Heart left ventricle (tissue), 16 donors: Measurements from ENCODE around the gene KRT1. TPM values are rescaled to one million over a fixed set of nuclear protein-coding genes. Genes with fewer than 3 reads are reported as not detected.

Experiments
- ATAC-seq, 4 donors: fragments of 200-7000 bp; cut with Tn5 transposase; one replicate each; pipeline ENCODE4 v1.9.1; 2020 to 2022; ENCODE audit warnings: moderate library complexity in 4 of 4, mild to moderate bottlenecking in 3 of 4, moderate number of reproducible peaks in 1 of 4
- DNase-seq, 5 donors: peaks; one replicate each; pipeline ENCODE4 v3.0.0-alpha.2; 2020
- H3K27ac ChIP-seq, 12 donors: fragments of 200-600 bp; sonication (generic) in 4 of 12; one replicate each; pipeline versions ENCODE4 v1.5.0 to v1.8.0; 2016 to 2022; ENCODE audit warnings: mild to moderate bottlenecking in 2 of 12
- H3K27me3 ChIP-seq, 9 donors: fragments of 200-600 bp; sonication (generic) in 2 of 9; one replicate each; pipeline versions ENCODE4 v1.5.1 to v1.8.0; 2016 to 2022; ENCODE audit warnings: mild to moderate bottlenecking in 3 of 9
- H3K36me3 ChIP-seq, 9 donors: fragments of 200-600 bp; sonication (generic) in 2 of 9; one replicate each; pipeline versions ENCODE4 v1.5.0 to v1.8.0; 2018 to 2022; ENCODE audit warnings: mild to moderate bottlenecking in 2 of 9
- H3K4me1 ChIP-seq, 12 donors: fragments of 200-600 bp; sonication (generic) in 4 of 12; one replicate each; pipeline versions ENCODE4 v1.5.0 to v1.8.0; 2016 to 2022; ENCODE audit warnings: mild to moderate bottlenecking in 3 of 12
- H3K4me3 ChIP-seq, 12 donors: fragments of 200-600 bp; sonication (generic) in 4 of 12; one replicate each; pipeline versions ENCODE4 v1.5.0 to v1.8.0; 2017 to 2022; ENCODE audit warnings: mild to moderate bottlenecking in 9 of 12, moderate library complexity in 4 of 12
- H3K9me3 ChIP-seq, 12 donors: fragments of 200-600 bp; sonication (generic) in 4 of 12; one replicate each; pipeline versions ENCODE4 v1.5.0 to v1.8.0; 2016 to 2022; ENCODE audit warnings: mild to moderate bottlenecking in 1 of 12
- POLR2A ChIP-seq, 2 donors: fragments of 450-650 bp; IDR thresholded peaks; one replicate each; pipeline ENCODE4 v1.6.1; 2017; ENCODE audit warnings: antibody characterized with exemption in 2 of 2, mild to moderate bottlenecking in 2 of 2, moderate library complexity in 2 of 2
- WGBS, 4 donors: extraction: QIAGEN DNeasy Blood & Tissue Kit in 2 of 4; methylation state at CpG; one replicate each; pipeline versions ENCODE4 v1.1.5 to v1.1.7; 2013 to 2018; 5-methylcytosine and 5-hydroxymethylcytosine counted together
- intact Hi-C, 10 donors: fragments of 100-400 bp; cut with DNase I; formaldehyde crosslinking; loops; one replicate each; pipeline versions ENCODE4 v1.11.1 to v1.14.2; 2022
- polyA plus RNA-seq, 2 donors: library from polyadenylated mRNA; stranded (reverse); fragments of 200-250 nt; gene quantifications; one replicate each; pipeline ENCODE4 v1.2.3, GENCODE V29; 2013
- total RNA-seq, 9 donors: library from RNA; depleted of rRNA in 2 of 9; stranded (reverse); fragments of >200 nt in 2 of 9; fragmentation: NEBNext Ultra II Directional in 3 of 9; extraction: Animal tissue kit (Norgen Biotek cat#: 25700) in 3 of 9; gene quantifications; one replicate each; pipeline versions ENCODE4 v1.1.0 to v1.2.4, GENCODE V29; 2016 to 2023
- TF ChIP-seq, protein P1 (sequence below), 12 donors: fragments of 200-600 bp; sonication (generic) in 4 of 12; IDR thresholded peaks; one replicate each; pipeline versions ENCODE4 v1.5.0 to v1.8.0; 2018 to 2022; ENCODE audit warnings: antibody characterized with exemption in 12 of 12, mild to moderate bottlenecking in 5 of 12
- donor health status: ischemic (EF 13 %, LVEDD 7.1; RV severe dilation, severe dysfunction).
- donor health status: healthy with polysubstance abuse.
- donor health status: DM: no; HTN: yes; CAD: no.
- donor health status: DM: no; HTN: no; CAD: no.
- donor health status: ischemic (EF 25% LVEDD 6.9; RV normal size, moderate dysfunction).
- donor health status: ischemic (EF 25% LVEDD 5.7; RV mildly dilated, moderate dysfunction).
- donor health status: healthy.
- donor health status: DM: yes; HTN: yes; CAD: no.
- donor health status: ischemic (EF 35%, LVEDD 5.7; RV mildly dilated, moderate dysfunction).
- donor health status: nonischemic (EF 11% LVEDD 7.7; RV severe dilation, severe dysfunction).
- donor health status: DM: yes; HTN: yes; CAD: no.
- donor health status: PGD.
- donor health status: ischemic (EF 29% LVEDD 5.4; RV normal size, mild dysfunction).
- donor health status: nonischemic (EF 23%, LVEDD 6.1; RV moderate dilation, normal function).

Gene KRT1
- total and polyA plus RNA-seq, 11 donors: 0.35 TPM; not detected in 10

GRCh38 chr12:52704464-52704863 lies 24.3 kb upstream of the KRT1 start:
- ATAC-seq (no peak), DNase-seq (no peak)
- H3K27ac ChIP-seq: no peak overlapping the region
- no peaks in the 10 kb centered on the region for H3K36me3 ChIP-seq
- H3K9me3 ChIP-seq: no peaks in the 10 kb centered on the region
- H3K4me3 ChIP-seq: no peak overlapping the region
- no peak for TF ChIP-seq POLR2A (IDR thresholded peaks at IDR 0.05)
- TF ChIP-seq, protein P1, sequence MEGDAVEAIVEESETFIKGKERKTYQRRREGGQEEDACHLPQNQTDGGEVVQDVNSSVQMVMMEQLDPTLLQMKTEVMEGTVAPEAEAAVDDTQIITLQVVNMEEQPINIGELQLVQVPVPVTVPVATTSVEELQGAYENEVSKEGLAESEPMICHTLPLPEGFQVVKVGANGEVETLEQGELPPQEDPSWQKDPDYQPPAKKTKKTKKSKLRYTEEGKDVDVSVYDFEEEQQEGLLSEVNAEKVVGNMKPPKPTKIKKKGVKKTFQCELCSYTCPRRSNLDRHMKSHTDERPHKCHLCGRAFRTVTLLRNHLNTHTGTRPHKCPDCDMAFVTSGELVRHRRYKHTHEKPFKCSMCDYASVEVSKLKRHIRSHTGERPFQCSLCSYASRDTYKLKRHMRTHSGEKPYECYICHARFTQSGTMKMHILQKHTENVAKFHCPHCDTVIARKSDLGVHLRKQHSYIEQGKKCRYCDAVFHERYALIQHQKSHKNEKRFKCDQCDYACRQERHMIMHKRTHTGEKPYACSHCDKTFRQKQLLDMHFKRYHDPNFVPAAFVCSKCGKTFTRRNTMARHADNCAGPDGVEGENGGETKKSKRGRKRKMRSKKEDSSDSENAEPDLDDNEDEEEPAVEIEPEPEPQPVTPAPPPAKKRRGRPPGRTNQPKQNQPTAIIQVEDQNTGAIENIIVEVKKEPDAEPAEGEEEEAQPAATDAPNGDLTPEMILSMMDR (IDR thresholded peaks at IDR 0.05): no peak
- 59 to 71% (median 62%) methylated on average over 7 of the region's 7 CpGs for WGBS, 4 donors
- peaks cover 0 to 11% (median under 1%) of the 10 kb centered on the region in 12 donors for H3K4me1 ChIP-seq
- H3K27me3 ChIP-seq: peaks cover 0 to 22% (median 0%) of the 10 kb centered on the region in 9 donors
- intact Hi-C loops: no loop called here

- no peak for TF ChIP-seq POLR2A (IDR thresholded peaks at IDR 0.05)
- TF ChIP-seq, protein P1 (IDR thresholded peaks at IDR 0.05): no peak
- Histone ChIP-seq H3K27ac (no peak overlapping the region), H3K4me1 (peaks cover 0 to 14% (median 5%) of the 10 kb centered on the region in 12 donors), H3K36me3 (no peaks in the 10 kb centered on the region), H3K9me3 (no peaks in the 10 kb centered on the region), H3K27me3 (peaks cover 0 to 22% (median 0%) of the 10 kb centered on the region in 9 donors), H3K4me3 (no peak overlapping the region)
- intact Hi-C loops: no loop called here
- DNase-seq: no peak
- no peak for ATAC-seq
- WGBS, 4 donors: 38 to 71% (median 53%) methylated on average over 1 of the region's 1 CpG
Measured at GRCh38 chr12:52703878-52704277, 23.7 kb upstream of the KRT1 start.

- H3K27me3 ChIP-seq: peaks cover 0 to 21% (median 0%) of the 10 kb centered on the region in 9 donors
- intact Hi-C loops: no loop called here
- 71 to 85% (median 79%) methylated on average over 2 of the region's 2 CpGs for WGBS, 4 donors
- ATAC-seq (no peak), DNase-seq (no peak)
- no peaks in the 10 kb centered on the region for H3K36me3 ChIP-seq
- H3K4me3 ChIP-seq: no peak within 1 kb of the TSS
- no peak for TF ChIP-seq POLR2A (IDR thresholded peaks at IDR 0.05)
- TF ChIP-seq, protein P1 (IDR thresholded peaks at IDR 0.05): no peak
- H3K9me3 ChIP-seq: no peaks in the 10 kb centered on the region
- H3K27ac ChIP-seq: no peak within 1 kb of the TSS
- H3K4me1 ChIP-seq: peaks cover 0 to 15% (median 7%) of the 10 kb centered on the region in 12 donors
Measured at GRCh38 chr12:52703424-52703823, 23.2 kb upstream of the KRT1 start, which contains the start of gene KRT77. Gene KRT77 (minus strand): TSS chr12:52703524. CDS start chr12:52703434, 90 bp downstream.

DNA sequence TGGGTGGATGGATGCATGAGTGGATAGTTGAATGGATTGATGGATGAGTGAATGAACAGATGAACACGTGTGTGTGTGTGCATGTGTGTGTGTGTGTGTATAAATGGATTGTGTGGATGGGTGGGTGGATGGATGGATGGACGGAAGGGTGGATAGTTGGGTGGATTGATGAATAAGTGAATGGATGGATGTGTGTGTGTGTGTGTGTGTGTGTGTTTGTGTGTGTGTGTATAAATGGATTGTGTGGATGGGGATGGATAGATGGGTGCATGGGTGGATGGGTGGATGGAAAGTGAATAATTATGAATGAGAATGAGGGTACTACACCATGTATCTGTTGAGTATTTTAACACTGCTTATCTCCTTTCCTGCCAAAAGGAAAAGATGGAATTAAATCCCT lies 22.1 kb upstream of the KRT1 start:
- TF ChIP-seq, protein P1 (IDR thresholded peaks at IDR 0.05): no peak
- no peak for TF ChIP-seq POLR2A (IDR thresholded peaks at IDR 0.05)
- peaks cover 0 to 14% (median 0%) of the 10 kb centered on the region in 9 donors for H3K27me3 ChIP-seq

More for the DNA sequence above, 22.1 kb upstream of the KRT1 start:
- 77 to 90% (median 86%) methylated on average over 2 of the region's 2 CpGs for WGBS, 4 donors
- Histone ChIP-seq H3K27ac (no peak overlapping the region), H3K4me1 (peaks cover 0 to 17% (median 7%) of the 10 kb centered on the region in 12 donors), H3K36me3 (no peaks in the 10 kb centered on the region), H3K4me3 (no peak overlapping the region), H3K9me3 (no peaks in the 10 kb centered on the region)
- DNase-seq (no peak), ATAC-seq (no peak)
- intact Hi-C loops: no loop called here
